NCI-H2081 treated with DMSO at 0.1 percent for 48 hours (cell line): ENCODE results near the gene GALNT9.
"Not testable (repeated sequence)": the region's sequence is repeated elsewhere in the genome, so short reads cannot be mapped to it uniquely, and the experiment has no call there.

Experiments used
- DNase-seq: peaks from one replicate; lab custom pipeline; 2025; lab: John Stamatoyannopoulos, UW

Gene GALNT9

GRCh38 chr12:132329036-132329719, at the start of gene GALNT9:
Gene GALNT9, minus strand, starts transcription at chr12:132329589. Its CDS starts 386 bp downstream, at chr12:132329203.
- no peak for DNase-seq

- DNase-seq: not testable (repeated sequence)
Observed at GRCh38 chr12:132379057-132379456, 49.7 kb upstream of the GALNT9 start.

GRCh38 chr12:132377147-132377546, 47.8 kb upstream of the GALNT9 start:
- no peak for DNase-seq

GRCh38 chr12:132376464-132376830, 47.1 kb upstream of the GALNT9 start:
- no peak for DNase-seq

GRCh38 chr12:132375747-132376463, 46.5 kb upstream of the GALNT9 start:
- no peak for DNase-seq

GRCh38 chr12:132374612-132375445, 45.4 kb upstream of the GALNT9 start:
- DNase-seq: no peak

GRCh38 chr12:132373901-132374611, 44.7 kb upstream of the GALNT9 start:
- no peak for DNase-seq

GRCh38 chr12:132367852-132368251, 38.5 kb upstream of the GALNT9 start:
- DNase-seq: no peak

- no peak for DNase-seq
Observed at GRCh38 chr12:132367071-132367851, 37.9 kb upstream of the GALNT9 start.

GRCh38 chr12:132366341-132366861, 37.0 kb upstream of the GALNT9 start:
- DNase-seq: no peak

- no peak for DNase-seq
Observed at GRCh38 chr12:132365226-132365625, 35.8 kb upstream of the GALNT9 start.

GRCh38 chr12:132364348-132364902, 35.0 kb upstream of the GALNT9 start:
- DNase-seq: no peak

GRCh38 chr12:132363661-132364347, 34.4 kb upstream of the GALNT9 start:
- DNase-seq: no peak

GRCh38 chr12:132362996-132363660, 33.7 kb upstream of the GALNT9 start:
- no peak for DNase-seq

GRCh38 chr12:132360906-132361777, 31.8 kb upstream of the GALNT9 start:
- no peak for DNase-seq

GRCh38 chr12:132360410-132360809, 31.0 kb upstream of the GALNT9 start:
- no peak for DNase-seq

GRCh38 chr12:132359971-132360370, 30.6 kb upstream of the GALNT9 start:
- no peak for DNase-seq

- no peak for DNase-seq
Observed at GRCh38 chr12:132359551-132359950, 30.2 kb upstream of the GALNT9 start.
